ENCODE results near the gene ADARB2.

DNA sequence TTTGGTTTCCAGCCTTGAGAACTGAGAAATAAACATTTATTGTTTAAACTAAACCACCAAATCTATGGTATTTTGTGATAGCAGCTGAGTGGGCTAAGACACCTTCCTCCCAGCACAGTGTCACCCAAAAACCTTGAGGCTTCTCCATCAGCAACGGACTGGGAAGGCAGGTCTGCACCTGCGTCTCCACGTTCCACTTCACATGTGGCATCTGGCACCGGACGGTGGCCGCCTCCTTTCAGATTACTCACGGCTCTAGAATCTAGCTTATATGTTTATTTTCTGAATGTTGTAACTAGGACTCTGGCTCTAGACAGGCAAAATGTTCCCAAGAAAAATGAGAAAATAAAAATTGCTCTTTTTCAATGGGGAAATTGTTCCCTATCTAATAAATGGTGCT, 201.0 kb downstream of the ADARB2 start:
- TF ChIP-seq, protein P1, sequence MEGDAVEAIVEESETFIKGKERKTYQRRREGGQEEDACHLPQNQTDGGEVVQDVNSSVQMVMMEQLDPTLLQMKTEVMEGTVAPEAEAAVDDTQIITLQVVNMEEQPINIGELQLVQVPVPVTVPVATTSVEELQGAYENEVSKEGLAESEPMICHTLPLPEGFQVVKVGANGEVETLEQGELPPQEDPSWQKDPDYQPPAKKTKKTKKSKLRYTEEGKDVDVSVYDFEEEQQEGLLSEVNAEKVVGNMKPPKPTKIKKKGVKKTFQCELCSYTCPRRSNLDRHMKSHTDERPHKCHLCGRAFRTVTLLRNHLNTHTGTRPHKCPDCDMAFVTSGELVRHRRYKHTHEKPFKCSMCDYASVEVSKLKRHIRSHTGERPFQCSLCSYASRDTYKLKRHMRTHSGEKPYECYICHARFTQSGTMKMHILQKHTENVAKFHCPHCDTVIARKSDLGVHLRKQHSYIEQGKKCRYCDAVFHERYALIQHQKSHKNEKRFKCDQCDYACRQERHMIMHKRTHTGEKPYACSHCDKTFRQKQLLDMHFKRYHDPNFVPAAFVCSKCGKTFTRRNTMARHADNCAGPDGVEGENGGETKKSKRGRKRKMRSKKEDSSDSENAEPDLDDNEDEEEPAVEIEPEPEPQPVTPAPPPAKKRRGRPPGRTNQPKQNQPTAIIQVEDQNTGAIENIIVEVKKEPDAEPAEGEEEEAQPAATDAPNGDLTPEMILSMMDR (tag by site-specific recombination; IDR thresholded peaks at IDR 0.05) = no peak
- no peak for TF ChIP-seq ZNF629 (tag by site-specific recombination; IDR thresholded peaks at IDR 0.05)
- TF ChIP-seq, protein P2, sequence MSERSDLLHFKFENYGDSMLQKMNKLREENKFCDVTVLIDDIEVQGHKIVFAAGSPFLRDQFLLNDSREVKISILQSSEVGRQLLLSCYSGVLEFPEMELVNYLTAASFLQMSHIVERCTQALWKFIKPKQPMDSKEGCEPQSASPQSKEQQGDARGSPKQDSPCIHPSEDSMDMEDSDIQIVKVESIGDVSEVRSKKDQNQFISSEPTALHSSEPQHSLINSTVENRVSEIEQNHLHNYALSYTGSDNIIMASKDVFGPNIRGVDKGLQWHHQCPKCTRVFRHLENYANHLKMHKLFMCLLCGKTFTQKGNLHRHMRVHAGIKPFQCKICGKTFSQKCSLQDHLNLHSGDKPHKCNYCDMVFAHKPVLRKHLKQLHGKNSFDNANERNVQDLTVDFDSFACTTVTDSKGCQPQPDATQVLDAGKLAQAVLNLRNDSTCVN (tag by site-specific recombination; optimal IDR thresholded peaks at IDR 0.05) = no peak
- TF ChIP-seq ZNF23 (tag by site-specific recombination; IDR thresholded peaks at IDR 0.05; ENCODE audit: borderline replicate concordance) = no peak
- TF ChIP-seq ZNF777 (tag by site-specific recombination; IDR thresholded peaks at IDR 0.05; ENCODE audit: borderline replicate concordance) = no peak
- TF ChIP-seq, protein P3, sequence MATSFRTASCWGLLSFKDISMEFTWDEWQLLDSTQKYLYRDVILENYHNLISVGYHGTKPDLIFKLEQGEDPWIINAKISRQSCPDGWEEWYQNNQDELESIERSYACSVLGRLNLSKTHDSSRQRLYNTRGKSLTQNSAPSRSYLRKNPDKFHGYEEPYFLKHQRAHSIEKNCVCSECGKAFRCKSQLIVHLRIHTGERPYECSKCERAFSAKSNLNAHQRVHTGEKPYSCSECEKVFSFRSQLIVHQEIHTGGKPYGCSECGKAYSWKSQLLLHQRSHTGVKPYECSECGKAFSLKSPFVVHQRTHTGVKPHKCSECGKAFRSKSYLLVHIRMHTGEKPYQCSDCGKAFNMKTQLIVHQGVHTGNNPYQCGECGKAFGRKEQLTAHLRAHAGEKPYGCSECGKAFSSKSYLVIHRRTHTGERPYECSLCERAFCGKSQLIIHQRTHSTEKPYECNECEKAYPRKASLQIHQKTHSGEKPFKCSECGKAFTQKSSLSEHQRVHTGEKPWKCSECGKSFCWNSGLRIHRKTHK (tag by site-specific recombination; IDR thresholded peaks at IDR 0.05) = no peak
- TF ChIP-seq KLF9 (tag by site-specific recombination; IDR thresholded peaks at IDR 0.05; ENCODE audit: low read depth) = no peak
- TF ChIP-seq, protein P4, sequence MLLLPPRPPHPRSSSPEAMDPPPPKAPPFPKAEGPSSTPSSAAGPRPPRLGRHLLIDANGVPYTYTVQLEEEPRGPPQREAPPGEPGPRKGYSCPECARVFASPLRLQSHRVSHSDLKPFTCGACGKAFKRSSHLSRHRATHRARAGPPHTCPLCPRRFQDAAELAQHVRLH (tag by site-specific recombination; IDR thresholded peaks at IDR 0.05) = no peak
- no peak for TF ChIP-seq ZNF48 (tag by site-specific recombination; IDR thresholded peaks at IDR 0.05)
- TF ChIP-seq ZFP3 (tag by site-specific recombination; IDR thresholded peaks at IDR 0.05; ENCODE audit: low read depth) = no peak
